Neural progenitor cell (in vitro differentiated cells): ENCODE data around the gene ENO2.

ENCODE experiments used
- CTCF ChIP-seq: fragments of 200-600 bp; sonication (generic); IDR thresholded peaks from 2 replicates; pipeline ENCODE4 v1.5.1; 2017; ENCODE audit warnings: antibody characterized with exemption, mild to moderate bottlenecking
- EZH2 ChIP-seq: fragments of 200-600 bp; sonication (generic); IDR thresholded peaks from 2 replicates; pipeline ENCODE4 v1.6.1; 2017; ENCODE audit warnings: antibody characterized with exemption, mild to moderate bottlenecking, moderate library complexity

- TF ChIP-seq CTCF: no peak
- no peak for TF ChIP-seq EZH2
These were observed 54.0 kb downstream of the ENO2 start for GRCh38 chr12:6968426-6968825.
